HG03139 (cell line): ENCODE data around the gene CSPG4.
"Not testable (repeated sequence)": the region's sequence is repeated elsewhere in the genome, so short reads cannot be mapped to it uniquely, and the experiment has no call there.

Experiments
- ATAC-seq: cut with Tn5 transposase; IDR thresholded peaks from one replicate; pipeline ENCODE4 v1.9.1; 2021; ENCODE audit not compliant: unreplicated experiment

Gene CSPG4

DNA sequence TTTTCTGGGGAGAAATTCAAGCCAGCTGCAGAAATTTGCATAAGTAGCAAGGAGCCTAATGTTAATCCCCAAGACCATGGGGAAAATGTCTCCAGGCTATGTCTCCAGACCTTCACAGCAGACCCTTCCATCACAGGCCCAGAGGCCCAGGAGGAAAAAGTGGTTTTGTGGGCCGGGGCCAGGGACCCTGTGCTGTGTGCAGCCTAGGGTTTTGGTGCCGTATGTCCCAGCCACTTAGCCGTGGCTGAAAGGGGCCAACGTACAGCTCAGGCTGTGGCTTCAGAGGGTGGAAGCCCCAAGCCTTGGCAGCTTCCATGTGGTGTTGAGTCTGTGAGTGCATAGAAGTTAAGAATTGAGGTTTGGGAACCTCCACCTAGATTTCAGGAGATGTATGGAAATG lies 29.7 kb upstream of the CSPG4 start:
- ATAC-seq = not testable (repeated sequence)

DNA sequence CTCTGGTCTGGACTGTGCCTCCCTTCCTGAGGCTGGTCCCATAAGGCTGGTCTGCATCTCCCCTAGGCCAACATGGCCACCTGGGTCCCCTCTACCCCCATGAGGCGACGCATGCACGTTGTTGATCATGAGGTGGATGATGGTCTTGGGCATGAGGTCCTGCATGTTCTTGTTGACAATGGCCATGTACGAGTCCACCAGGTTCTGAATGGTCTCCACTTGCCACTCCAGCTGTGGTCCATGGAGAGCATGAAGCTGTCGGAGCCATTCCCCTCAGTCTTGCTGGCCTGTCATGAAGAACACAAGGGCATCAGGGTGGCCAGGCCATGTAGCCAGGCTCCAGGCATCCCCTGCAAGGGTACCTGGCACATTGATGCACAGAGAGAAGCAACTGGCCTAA lies 27.1 kb upstream of the CSPG4 start:
- ATAC-seq = no peak

DNA sequence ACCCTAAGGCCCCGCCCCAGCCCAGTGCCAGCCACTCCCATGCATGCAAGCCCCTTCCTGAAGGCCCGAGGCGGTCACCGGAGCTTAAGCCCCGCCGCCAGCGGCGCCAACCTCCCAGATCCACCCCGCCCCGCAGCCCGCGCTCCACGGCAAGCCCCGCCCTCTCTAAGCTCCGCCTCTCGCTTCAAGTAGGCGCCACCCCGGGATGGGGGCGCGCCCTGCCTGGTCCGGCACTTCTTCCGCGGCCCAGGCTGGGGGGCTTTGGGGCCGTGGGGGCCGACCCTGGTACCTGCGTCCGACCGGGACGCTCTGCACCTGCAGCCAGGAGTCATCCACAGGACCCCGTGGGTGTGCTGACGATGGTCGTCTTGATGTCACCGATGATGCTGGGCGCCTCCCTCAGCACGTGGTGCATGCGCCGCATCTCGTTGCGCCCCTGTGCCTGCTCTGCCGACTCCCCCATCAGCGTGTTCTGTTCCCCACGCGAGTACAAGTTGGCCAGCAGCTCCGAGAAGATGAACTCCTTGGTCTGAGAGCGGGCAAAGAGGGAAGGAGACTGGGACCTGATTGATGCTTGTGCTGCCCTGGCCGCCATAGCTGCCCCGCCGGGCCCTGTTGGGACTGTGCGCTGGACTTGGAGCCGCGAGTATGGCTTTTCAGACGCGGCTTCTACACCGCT lies 26.1 kb upstream of the CSPG4 start:
- ATAC-seq = peak; percentile 91

DNA sequence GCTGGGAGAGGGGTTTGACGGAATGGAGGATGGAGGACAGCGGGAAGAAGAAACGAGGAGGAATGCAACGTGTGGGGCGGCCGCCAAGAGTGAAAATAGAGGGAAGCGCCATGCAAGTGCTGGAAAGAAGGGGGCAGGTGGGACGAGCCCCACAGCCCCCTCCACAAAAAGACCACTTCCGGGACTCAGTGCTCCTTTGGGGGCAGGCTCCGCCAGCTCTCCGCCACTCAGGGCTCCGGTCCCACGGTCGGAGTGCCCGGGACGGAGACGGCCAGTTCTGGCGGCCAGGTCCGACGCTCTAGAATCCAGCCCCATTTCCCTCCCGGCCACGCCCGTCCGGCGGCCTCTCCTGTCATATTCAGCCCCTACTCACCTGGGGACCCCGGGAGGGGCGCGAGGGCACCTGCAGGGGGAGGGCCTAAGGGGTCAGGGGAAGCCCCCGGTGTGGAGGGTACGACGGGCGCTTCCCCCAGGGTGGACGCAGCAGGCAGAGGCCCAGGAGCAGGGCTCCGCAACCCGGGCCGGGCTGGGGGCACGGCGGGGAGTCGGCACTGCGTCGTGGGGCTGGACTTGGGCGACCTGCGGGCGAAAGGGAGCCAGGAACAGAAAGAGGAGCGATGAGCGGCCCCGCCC lies 25.5 kb upstream of the CSPG4 start:
- ATAC-seq = no peak

DNA sequence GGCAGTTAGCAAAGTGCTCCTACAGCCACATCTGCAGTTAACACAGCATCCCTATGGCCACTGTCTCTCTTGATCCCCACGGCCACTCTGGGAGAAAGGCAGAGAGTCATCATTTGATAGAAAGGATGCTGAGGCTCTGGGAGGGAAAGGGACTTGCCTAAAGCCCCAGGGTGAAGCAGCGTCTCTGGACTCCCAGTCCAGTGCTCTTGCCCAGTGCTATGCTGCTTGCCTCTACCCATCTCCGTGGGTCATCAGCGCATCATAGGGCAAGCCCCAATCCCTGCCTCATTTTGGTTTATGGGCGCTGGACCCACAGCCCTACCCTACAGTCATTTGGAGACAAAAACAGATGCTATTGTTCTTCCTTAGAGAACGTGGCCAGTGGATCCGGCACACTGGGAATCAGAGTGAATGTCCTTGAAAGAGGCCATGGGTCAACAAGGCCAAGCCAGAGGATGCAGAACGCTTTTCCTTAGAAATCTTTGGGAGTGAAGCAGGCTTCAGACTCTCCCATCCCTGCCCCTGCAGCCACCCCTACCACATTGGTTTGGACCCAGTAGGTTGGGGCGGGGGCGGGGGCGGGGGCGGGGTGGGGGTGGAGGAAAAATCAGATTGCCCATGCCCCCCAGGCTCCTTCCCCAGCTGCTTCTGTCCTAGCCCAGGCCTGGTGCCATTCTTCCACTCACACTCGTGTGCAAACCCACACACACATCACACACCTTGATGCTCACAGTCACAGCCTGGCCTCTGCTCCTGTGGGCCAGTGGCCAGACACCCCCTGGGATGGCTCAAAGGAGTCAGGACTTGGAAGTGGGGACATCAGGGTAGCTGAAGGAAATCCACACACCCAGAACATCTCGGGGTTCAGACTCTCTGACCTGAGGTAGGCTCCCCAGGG lies 24.7 kb upstream of the CSPG4 start:
- not testable (repeated sequence) for ATAC-seq

DNA sequence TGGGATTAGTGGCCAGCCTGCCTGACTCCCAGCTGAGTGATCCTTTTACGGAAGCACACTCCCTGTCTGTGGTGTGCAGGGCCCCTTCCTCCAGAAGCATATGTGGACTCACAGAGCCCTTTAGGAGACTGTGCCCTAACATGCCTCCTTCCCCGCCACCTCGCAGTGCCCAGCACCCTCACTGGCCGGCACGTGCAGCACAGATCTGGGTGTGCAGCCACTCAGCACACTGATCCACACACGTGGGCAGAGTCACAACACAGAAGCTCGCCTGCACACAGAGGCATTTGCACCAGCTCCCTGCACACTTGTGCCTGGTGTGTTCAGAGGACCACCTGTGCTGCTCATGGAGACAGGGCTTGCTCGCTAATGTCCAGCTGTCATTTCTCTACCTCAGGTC lies 23.6 kb upstream of the CSPG4 start:
- ATAC-seq = no peak

DNA sequence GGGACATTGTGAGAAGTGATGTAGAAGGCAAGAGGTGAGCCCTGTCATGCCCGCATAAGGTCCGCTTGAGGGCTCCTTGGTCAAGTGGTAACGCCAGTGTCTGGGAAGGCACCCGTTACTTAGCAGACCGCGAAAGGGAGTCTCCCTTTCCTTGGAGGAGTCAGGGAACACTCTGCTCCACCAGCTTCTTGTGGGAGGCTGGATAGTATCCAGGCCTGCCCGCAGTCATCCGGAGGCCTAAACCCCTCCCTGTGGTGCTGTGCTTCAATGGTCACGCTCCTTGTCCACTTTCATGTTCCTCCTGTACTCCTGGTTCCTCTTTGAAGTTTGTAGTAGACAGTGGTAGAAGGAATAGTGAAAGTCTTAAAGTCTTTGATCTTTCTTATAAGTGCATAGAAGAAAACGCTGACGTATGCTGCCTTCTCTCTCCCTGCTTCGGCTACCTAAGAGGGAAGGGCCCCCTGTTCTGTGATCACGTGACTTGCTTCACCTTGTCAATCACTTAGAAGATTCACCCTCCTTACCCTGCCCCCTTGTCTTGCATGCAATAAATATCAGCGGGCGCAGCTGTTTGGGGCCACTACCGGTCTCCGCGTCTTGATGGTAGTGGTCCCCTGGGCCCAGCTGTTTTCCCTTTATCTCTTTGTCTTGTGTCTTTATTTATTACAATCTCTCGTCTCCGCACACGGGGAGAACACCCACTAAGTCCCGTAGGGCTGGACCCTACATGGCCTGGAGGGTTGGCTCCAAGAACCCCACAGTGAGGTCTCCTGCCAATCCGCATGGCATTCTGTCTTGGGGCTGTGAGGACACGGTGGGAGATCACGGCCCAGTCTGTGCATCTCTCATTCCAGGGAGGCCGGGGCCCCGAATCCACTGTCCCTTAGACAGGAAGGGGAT lies 22.5 kb upstream of the CSPG4 start:
- ATAC-seq = not testable (repeated sequence)

DNA sequence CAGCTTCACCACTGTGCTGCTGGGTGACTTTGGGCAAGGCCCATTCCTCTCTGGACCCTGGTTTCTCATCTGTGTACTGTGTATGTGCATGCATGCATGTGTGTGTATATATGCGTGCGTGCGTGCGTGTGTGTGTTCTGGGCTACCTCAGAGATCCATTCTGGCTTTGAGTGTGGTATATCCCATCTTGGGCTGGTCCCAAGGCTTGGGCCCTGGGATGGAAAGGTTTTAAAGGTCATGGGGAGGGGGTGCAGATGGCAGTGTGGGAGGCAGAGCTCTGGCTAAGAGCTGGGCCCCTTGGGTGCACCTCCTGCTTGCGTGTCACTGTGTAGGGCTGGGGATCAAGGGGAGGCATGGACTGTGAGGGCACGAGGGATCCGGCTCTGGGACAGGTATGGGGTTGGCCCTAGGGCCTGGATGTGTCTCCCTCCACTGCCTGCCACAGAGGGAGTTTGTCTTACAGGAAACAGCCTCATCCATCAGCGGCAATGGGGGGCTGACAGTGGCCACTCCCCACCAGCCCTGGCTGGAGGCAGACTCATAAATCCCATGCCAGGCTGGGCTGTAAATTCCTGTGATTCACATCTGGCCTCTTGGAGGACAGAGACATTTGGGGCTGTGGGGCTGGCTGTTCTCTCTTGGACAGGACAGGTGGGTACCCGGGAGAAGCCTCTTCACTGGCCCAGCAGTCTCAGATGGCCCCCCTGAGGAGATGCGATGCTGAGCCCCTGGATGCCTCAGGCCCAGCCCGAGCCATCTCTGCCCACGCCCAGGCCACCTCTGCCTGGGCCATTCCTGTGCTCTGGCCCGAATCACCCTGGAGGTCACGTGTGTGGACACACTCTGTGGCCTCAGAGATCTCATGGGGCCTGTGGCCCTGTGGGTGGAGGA lies 21.4 kb upstream of the CSPG4 start:
- ATAC-seq = no peak

DNA sequence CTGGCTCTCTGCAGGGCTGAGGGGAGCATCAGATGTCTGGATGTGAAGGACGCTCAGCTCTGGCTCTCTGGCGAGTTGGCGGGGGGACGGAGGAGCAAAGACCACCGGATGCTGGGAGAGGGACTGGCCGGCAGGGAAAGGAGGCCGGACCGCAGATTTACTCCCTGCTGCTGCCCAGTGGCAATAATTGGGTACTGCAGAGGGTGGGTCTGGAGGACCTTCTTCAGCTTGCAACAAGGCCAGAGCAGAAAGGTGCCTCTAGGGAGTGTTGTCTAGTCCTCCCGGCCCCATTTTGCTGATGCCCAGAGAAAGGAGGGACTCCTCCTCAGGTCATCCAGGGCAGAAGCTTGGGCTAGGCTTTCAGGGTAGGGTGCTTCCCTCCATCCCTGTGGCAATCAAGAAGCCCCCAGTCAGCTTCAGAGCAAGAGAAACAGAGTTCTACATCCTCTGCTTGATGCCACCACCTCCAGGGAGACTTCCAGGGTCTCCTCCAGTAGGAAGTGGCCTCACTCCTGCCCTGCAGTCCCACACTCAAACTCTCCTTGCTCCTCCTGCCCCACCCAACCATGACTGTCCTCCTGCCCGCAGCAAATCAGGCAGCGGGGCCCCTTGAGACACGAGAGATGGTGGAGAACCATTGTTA lies 20.3 kb upstream of the CSPG4 start:
- no peak for ATAC-seq

DNA sequence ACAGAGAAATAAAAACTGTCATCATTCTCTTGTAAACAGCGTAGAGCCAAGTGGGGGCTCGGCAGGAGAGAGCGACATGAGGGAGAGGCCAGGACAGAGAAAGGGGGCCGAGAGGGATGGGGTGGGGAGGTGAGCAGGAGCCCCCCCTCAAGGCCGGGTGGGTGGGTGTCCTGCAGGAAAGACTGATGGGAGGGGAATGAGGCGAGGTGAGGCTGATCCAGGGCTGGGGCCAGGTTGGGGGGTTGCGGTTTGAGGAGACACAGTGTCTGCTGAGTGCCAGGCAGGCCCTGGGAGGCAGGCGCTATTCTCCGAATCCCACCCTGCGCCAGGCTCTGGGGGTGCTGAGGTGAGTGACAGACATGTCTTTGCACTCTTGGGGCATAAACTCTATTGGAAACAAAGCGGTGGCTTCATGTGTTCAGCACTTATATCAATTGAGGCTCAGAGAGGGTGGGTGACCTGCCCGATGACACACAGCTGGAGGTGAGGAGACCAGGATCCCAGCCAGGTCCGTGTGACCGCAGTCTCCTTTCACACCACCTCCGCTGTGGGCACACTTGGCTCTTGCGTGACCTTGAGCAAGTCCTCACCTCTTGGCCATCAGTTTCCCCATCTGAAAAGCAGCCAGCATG lies 19.6 kb upstream of the CSPG4 start:
- no peak for ATAC-seq

DNA sequence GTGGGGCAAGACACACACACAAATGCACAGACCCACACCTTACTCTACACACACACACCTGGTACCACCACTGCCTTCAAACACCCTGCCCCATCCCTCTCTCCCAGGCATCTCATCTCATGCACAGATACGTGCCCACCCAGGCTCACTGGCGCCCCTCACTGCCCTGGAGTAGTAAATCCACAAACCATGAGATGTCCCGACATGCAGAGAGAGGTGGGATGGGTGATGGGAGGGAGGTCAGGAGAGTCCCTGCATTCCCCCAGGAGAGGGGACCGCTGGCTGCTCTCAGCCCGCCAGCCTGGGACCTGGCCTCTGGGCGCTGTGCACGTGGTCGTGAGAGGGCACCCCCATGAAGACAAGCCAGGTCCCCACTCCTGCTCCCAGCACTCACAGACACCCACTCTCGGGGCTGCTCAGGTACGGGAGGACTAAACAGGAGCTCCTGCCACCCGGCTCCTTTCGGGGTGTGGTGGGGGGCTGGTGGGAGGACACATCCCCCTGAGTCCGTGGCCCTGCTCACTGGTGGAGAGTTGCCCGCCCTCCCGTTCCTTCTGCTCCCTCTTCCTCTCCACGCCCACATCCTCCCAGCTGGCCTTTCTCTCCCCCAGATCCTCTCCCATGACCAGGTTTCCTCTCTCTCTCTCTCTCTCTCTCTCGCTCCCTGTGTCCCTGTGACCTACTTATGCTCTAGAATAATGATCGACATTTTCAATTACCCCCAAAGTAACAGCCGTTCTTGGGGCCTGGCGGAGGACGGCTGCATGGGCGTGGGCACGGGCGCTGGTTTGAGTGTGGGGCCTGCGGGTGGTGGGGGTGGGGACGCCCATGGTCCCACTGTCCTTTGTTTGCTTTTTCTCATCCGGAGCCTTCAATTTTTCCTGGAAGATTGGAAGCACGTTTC lies 18.9 kb upstream of the CSPG4 start:
- ATAC-seq = no peak

DNA sequence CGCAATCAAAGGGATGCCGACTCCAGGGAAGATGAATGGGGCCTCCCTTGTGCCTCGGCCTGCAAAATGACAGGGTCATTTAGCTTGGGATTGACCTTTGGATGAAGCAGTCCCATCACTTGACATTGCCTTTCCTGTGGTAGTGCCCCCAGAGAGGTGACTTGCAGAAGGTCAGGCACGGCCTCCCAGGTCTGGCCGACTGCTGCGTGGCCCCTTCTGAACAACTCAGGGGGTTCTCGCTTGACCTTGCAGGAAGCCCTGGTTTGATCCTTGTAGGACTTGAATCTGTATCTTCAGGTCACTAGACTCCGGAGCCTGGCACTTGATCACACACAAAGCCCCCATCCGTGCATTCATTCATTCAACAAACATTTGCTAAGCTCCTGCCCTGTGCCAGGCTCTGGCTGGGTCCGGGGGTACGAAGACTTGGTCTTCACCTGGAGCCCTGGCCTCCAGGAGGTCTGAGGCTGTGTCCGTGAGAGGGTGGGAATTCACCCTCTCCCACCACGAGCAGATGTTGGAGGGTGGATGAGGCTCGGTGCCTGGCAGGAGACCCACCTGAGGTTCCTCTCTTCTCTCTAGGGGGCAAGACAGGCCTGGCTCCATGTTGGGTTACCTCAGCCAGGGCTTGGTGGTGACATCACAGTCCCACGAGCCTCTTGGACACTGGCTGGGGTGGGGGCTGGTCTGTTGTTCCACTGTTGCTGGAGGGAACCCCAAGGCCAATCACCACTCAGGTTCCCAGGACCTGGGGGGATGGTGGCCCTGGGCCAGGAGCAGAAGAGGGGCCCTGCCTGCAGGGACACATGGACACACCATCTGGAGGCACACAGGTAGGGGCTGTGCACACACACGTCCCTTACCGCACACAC lies 18.0 kb upstream of the CSPG4 start:
- not testable (repeated sequence) for ATAC-seq

DNA sequence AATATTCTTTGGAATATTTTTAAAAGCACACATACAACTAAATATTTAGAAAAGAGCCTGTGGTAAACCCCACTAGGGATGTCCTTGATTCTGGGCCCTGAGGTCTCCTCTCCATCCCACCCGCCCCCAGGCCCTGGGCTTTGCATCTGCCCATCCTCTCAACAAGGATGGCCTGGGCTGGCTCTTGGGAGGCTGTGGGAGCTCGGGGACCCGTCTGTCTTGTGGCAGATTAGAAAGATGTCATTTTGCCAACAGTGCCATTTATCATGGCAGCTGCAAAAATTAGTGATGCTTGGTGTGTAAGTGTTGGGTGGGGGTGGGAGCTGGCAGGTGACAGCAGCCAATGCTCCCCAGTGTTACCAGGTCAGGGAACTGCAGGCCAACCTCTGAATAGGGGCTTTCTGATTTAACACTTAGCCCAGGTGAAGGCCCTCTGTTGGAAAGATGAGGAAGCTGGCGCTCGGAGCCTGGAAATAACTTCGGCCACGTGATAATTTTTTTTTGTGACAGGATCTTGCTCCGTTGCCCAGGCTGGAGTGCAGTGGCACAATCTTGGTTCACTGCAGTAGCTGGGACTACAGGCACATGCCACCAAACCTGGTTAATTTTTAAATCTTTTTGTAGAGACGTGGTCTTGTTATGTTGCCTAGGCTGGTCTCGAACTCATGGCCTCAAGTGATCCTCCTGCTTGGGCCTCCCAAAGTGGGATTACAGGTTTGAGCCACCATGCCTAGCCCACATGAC lies 16.9 kb upstream of the CSPG4 start:
- no peak for ATAC-seq

DNA sequence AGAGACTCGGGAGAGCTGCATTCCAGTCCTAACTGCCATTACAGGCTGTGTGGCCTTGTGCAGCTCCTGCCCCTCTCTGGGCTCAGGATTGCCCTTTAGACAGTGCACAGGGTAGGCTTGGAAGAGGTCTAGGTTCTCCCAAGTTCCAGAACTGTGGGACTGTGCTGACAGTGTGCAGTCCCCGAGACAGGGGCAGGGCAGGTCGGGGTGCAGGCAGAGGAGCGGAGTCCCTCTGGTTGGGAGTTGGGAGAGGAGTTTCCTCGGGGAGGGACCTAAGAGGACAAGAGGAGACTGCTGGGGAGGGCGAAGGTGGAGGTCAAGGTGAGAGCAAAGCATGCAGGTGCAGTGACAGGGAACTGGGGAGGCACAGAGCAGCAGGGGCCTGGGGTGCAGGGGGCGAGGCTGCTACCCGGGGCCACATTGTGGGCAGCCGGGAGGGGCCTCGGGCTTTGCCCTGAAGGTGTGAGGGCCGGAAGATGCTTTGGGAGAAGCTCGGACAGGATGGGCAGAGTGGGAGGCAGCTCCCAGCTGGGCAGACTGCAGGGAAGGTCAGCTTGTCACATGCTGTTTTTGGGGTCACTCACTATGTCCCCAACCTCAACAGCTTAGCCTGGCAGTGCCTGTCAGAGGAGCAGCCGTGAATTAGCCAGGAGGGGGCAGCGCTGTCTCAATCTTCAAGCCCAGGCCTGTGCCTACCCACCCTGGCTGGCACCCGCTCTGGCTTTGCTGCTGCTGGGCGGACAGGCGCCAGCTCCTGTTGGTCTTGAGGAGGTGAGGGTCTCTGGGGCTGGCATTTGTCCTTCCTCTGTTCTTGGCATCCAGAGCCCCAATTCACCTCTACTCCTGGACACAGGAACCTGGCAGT lies 15.4 kb upstream of the CSPG4 start:
- no peak for ATAC-seq

DNA sequence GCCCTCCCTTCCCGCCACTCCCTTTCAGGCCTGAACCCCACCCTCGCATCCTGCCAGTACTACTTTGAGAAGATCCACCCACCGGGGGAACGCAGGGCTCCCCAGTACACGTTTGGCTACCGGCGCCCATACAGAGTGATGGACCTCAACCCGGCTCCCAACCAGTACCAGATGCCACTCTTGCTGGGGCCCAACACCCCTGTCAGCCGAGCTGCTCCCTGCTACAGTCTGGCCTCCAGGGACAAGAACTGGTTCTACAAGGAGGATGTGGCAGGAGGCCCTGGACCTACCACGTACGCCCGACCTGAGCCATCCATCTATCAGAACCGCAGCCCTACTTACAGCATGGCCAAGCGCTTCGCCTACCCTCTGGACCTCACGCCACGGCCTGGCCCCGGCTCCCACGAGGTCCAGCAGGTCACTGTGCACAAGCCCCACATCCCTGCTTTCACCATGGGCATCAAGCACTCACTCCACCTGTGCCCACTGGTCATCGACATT lies 14.4 kb upstream of the CSPG4 start:
- ATAC-seq = no peak
